Astrocyte (in vitro differentiated cells and primary cell): ENCODE results near the gene CNIH3.

Experiments used
- CTCF ChIP-seq: IDR thresholded peaks from 2 replicates; pipeline ENCODE4 v1.5.1; 2011; ENCODE audit warnings: low read depth, mild to moderate bottlenecking, inconsistent platforms, low read length, moderate library complexity; ENCODE audit not compliant: insufficient read depth
- EZH2 ChIP-seq: IDR thresholded peaks from 2 replicates; pipeline ENCODE4 v1.6.1; 2012; ENCODE audit warnings: mild to moderate bottlenecking, low read length, inconsistent platforms; ENCODE audit not compliant: insufficient read depth

GRCh38 chr1:224671076-224671475 is 55.0 kb downstream of the CNIH3 start:
- TF ChIP-seq CTCF (no peak), EZH2 (no peak)
